ENCODE data around the gene HMGN3. TPM values are rescaled to one million over a fixed set of nuclear protein-coding genes. Genes with fewer than 3 reads are reported as not detected.

HMGN3 gene
- polyA plus RNA-seq, 1 donor (not counting 4 experiments of a cell fraction or from before 2014, with no cell fraction given), result 78.6 TPM

DNA sequence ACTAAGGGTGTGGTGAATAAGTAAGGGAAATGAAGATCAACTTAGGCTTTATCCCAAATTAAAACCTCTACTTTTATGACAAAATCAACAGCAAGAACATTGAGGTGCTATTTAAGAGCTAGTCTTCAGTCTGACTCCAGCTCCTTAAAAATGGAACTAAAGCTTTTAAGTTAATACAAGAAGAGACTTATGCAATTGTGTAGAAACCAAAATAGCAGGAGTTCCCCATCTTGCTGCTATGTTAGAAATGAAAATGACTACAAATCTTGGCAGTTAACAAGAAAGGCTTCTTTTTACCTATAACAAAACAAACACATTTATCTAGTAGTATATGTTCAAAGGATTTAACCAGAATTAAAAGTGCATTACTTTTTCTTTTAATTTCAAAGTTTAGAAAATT is 25.7 kb downstream of the HMGN3 start:
- no peak overlapping the region for H3K9ac ChIP-seq (ENCODE audit: control insufficient read depth, extremely low read depth, insufficient read depth, low read length)
- no peak for DNase-seq (ENCODE audit: low read depth, low spot score)
- no peaks in the 10 kb centered on the region for H4K20me1 ChIP-seq (ENCODE audit: control insufficient read depth, extremely low read depth, insufficient read depth, low read length)
- no peak overlapping the region for H2AFZ ChIP-seq (ENCODE audit: control insufficient read depth, low read length)
- H3K79me2 ChIP-seq (ENCODE audit: control insufficient read depth, insufficient read depth, low read length), result no peaks in the 10 kb centered on the region
- H3K36me3 ChIP-seq (ENCODE audit: control insufficient read depth in 2 of 2, extremely low read depth in 1 of 2, insufficient read depth in 2 of 2, low read length in 2 of 2), result peaks cover 0 to 2% of the 10 kb centered on the region in 2 experiments
- dilution Hi-C loops (cut with MboI; ENCODE audit: extremely low pct_ligation_motif_present, low sequenced_read_pairs), result no loop called here
- H3K4me2 ChIP-seq (ENCODE audit: control insufficient read depth, extremely low read depth, insufficient read depth, low read depth, low read length), result no peak overlapping the region
- no peaks in the 10 kb centered on the region for H3K9me3 ChIP-seq (ENCODE audit: control insufficient read depth, low read depth, low read length)
- no peak for FAIRE-seq
- H3K4me1 ChIP-seq (ENCODE audit: control insufficient read depth, extremely low read depth, insufficient read depth, low read length), result no peaks in the 10 kb centered on the region
- no peaks in the 10 kb centered on the region for H3K27me3 ChIP-seq (ENCODE audit: control insufficient read depth, extremely low read depth, insufficient read depth, low read length)
- H3K27ac ChIP-seq (ENCODE audit: control insufficient read depth, insufficient read depth, low read length), result no peak overlapping the region
- no peak for TF ChIP-seq EZH2 (IDR thresholded peaks at IDR 0.05; ENCODE audit: low read length)
- TF ChIP-seq, protein P1, sequence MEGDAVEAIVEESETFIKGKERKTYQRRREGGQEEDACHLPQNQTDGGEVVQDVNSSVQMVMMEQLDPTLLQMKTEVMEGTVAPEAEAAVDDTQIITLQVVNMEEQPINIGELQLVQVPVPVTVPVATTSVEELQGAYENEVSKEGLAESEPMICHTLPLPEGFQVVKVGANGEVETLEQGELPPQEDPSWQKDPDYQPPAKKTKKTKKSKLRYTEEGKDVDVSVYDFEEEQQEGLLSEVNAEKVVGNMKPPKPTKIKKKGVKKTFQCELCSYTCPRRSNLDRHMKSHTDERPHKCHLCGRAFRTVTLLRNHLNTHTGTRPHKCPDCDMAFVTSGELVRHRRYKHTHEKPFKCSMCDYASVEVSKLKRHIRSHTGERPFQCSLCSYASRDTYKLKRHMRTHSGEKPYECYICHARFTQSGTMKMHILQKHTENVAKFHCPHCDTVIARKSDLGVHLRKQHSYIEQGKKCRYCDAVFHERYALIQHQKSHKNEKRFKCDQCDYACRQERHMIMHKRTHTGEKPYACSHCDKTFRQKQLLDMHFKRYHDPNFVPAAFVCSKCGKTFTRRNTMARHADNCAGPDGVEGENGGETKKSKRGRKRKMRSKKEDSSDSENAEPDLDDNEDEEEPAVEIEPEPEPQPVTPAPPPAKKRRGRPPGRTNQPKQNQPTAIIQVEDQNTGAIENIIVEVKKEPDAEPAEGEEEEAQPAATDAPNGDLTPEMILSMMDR (optimal IDR thresholded peaks at IDR 0.05 in 1 of 3, IDR thresholded peaks at IDR 0.05 in 1 of 3, conservative IDR thresholded peaks at IDR 0.05 in 1 of 3; ENCODE audit: extremely low read depth in 1 of 3, insufficient read depth in 2 of 3, low read length in 3 of 3), result no peak
- no peaks in the 10 kb centered on the region for H3K9me1 ChIP-seq (ENCODE audit: control insufficient read depth, extremely low read depth, insufficient read depth, low read length)
- no peak overlapping the region for H3K4me3 ChIP-seq (ENCODE audit: control insufficient read depth in 2 of 3, extremely low read depth in 1 of 3, insufficient read depth in 2 of 3, low read depth in 1 of 3, low read length in 3 of 3)

DNA sequence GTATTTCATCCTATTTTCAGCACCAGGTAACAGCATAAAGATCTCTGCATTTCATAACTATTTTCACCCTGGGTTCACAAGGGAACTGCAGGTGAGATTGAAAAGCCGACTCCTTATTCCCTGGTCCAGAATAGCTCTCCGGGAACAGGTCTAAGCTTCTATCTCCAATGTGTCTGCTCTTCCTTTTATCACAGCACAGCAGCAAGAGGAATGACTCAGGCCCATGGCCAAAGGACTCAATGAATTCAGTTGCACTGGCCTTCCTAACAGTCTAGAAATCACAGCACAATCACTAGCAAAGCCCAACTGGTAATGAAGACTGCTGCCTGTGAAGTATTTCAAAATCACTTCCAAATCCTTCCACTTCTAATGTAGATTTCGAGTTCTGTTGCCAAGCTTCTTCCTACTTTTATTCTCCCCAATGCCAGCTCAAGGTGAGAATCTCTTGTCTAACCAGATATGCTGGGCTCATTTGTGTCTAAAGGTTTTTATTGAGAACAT is 30.7 kb downstream of the HMGN3 start:
- Histone ChIP-seq H3K9ac (ENCODE audit: control insufficient read depth, extremely low read depth, insufficient read depth, low read length) (no peak overlapping the region), H2AFZ (ENCODE audit: control insufficient read depth, low read length) (no peak overlapping the region), H3K4me1 (ENCODE audit: control insufficient read depth, extremely low read depth, insufficient read depth, low read length) (no peaks in the 10 kb centered on the region), H3K4me2 (ENCODE audit: control insufficient read depth, extremely low read depth, insufficient read depth, low read depth, low read length) (no peak overlapping the region), H3K27me3 (ENCODE audit: control insufficient read depth, extremely low read depth, insufficient read depth, low read length) (no peaks in the 10 kb centered on the region), H3K4me3 (ENCODE audit: control insufficient read depth in 2 of 3, extremely low read depth in 1 of 3, insufficient read depth in 2 of 3, low read depth in 1 of 3, low read length in 3 of 3) (no peak overlapping the region), H3K9me1 (ENCODE audit: control insufficient read depth, extremely low read depth, insufficient read depth, low read length) (no peaks in the 10 kb centered on the region), H3K9me3 (ENCODE audit: control insufficient read depth, low read depth, low read length) (no peaks in the 10 kb centered on the region), H3K27ac (ENCODE audit: control insufficient read depth, insufficient read depth, low read length) (no peak overlapping the region), H3K36me3 (ENCODE audit: control insufficient read depth in 2 of 2, extremely low read depth in 1 of 2, insufficient read depth in 2 of 2, low read length in 2 of 2) (peaks cover 0 to 4% of the 10 kb centered on the region in 2 experiments), H3K79me2 (ENCODE audit: control insufficient read depth, insufficient read depth, low read length) (no peaks in the 10 kb centered on the region), H4K20me1 (ENCODE audit: control insufficient read depth, extremely low read depth, insufficient read depth, low read length) (no peaks in the 10 kb centered on the region)
- TF ChIP-seq, protein P1 (optimal IDR thresholded peaks at IDR 0.05 in 1 of 3, IDR thresholded peaks at IDR 0.05 in 1 of 3, conservative IDR thresholded peaks at IDR 0.05 in 1 of 3; ENCODE audit: extremely low read depth in 1 of 3, insufficient read depth in 2 of 3, low read length in 3 of 3), result no peak
- TF ChIP-seq EZH2 (IDR thresholded peaks at IDR 0.05; ENCODE audit: low read length), result no peak
- dilution Hi-C loops (cut with MboI; ENCODE audit: extremely low pct_ligation_motif_present, low sequenced_read_pairs), result no loop called here
- FAIRE-seq (peak; percentile 36), DNase-seq (ENCODE audit: low read depth, low spot score) (no peak)

All from keratinocyte (primary cell).